GM21390 (cell line): Measurements from ENCODE around the gene ADRB2.
"Not testable (repeated sequence)": the region's sequence is repeated elsewhere in the genome, so short reads cannot be mapped to it uniquely, and the experiment has no call there.

Experiments used
- ATAC-seq: cut with Tn5 transposase; IDR thresholded peaks from one replicate; pipeline ENCODE4 v1.9.1; 2021; ENCODE audit not compliant: unreplicated experiment

The ADRB2 gene

DNA sequence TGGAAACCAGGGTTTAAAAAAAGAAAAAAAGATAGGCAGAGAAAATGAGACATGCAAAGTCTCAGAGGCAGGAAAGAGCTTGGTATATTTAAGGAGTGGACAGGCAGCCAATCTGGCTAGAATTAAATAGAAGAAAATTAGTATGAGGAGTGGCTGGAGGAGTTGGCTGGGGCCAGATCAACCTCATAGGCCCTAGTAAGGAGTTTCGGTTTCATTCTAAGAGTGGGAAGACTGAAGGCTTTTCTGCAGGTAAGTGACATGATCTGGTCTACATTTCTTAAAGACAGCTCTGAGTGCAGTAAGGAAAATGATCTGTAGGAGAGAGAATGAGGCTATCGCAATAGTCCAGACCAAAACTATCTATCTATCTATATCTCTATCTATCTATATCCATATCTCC lies 27.5 kb downstream of the ADRB2 start:
- peak; percentile 60 for ATAC-seq

DNA sequence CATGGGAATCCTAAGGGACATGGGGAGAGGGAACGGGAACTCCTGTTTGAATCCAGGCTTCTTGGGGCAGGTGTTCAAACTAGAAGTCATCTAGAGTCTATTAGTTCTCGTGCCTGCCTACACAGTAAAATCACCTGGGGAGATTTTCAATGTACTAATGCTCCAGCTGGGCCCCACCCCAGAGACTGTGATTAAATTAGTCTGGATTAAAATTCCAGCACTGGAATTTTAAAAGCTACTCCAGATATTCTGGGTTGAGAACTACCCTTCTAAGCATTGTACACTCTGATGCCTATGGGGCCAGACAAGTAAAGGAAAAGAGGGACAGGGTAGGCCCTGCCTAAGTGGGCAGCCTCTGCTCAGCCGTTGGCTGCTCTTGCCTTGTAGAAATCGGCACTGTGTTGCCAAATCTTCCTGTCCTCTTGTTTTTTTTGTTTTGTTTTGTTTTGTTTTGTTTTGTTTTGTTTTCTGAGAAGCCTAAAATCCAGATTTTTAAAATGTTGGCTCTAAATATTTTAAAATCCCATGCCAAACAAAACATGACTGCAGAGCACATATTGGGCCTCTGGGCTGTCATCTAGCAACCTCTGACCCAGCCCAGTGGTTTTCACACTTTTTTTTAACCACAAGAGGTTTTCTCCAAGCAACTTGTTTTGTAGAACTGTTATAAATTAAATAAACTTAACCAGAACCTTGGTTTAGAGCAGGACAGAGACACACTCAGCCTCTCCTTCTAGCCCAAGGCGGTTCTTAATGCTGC lies 29.0 kb downstream of the ADRB2 start:
- no peak for ATAC-seq

DNA sequence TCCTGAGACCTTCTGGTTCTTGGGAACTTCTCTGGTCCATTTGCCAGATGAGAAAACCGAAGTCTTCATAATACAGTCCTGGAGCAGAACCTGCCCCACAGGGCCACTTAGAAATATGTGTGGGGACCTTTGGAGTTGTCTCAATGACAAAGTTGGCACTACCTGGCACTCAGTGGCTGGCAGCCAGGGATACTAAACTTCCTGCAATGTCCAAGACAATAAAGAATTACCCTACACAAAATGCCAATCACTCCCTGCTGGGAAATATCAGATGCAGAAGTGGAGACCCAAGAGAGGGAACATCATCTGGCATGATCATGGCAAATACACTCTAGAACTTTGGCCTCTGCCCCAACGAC lies 29.6 kb downstream of the ADRB2 start:
- no peak for ATAC-seq

DNA sequence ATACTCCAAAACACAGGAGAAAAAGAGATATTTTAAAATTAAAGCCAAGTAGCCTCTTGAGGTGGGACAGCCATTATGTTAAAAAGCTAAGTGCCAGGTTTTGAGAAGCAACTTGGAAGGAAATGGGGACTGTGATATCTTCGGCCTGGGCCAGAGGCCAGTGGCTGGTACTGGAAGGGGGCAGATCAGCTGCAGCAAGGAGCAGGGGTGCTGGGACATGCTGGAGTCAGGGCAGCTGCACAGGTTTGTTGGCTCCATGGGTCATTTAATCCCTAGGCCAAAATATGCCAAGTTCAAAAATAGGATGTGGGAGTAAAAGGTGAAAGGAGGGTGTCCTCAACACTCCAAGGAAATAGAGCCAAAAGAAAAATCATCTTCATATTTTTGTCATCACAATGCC lies 30.0 kb downstream of the ADRB2 start:
- no peak for ATAC-seq

DNA sequence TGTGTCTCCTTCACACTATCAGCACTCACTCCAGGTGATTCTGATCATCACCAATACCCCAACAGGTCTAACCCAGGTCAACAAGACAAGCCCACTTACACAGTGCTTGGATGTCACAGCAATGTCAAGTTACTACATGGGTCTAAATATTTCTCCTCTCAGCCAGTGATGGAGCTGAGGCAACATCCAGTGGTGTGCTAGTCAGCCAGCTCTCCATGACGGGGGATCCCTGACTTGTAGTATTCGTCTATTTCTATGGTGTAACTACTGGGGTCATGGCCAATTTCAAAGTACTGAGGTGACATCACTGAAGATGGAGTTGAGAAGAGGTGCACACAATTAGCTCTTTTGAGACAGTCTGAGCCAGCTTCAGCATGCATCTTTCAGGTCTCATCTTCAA lies 31.1 kb downstream of the ADRB2 start:
- no peak for ATAC-seq

DNA sequence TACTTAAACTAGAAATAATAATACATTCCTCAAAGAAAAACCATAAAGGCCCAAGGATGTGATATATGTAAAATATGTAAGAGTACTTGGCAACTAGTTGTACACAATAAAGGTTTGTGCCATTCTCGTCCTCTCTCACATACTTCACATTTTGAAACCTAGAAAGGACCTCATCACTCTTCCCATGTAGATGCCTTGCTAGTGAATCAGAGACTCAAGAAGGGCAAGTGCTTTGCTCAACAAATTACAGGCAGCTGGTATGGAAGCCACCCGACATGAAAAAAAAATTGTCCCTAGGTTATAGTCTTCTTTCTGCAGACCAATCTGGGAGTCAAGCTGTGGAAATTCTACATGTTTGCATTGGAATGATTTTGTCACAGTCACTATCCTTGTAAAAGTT lies 31.7 kb downstream of the ADRB2 start:
- no peak for ATAC-seq

DNA sequence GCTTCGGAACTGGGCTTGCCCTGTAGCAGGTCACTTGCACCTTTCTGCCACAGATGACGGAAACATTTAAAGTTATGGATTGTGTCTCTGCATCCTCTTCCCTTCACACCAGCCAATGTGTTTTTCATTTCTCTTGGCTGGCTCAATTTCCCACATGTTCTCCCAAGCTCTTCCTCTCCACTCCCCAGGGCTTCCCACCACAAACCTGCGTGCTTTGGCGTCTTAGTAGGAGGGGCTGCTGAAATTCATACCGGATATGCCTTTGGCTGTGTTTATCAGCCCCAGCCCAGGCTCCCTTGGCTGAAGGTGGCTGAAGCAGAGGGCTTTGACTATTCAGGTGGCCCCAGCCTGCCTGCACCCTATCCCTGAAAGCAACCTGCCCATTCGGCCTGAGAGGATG lies 32.1 kb downstream of the ADRB2 start:
- ATAC-seq: no peak

DNA sequence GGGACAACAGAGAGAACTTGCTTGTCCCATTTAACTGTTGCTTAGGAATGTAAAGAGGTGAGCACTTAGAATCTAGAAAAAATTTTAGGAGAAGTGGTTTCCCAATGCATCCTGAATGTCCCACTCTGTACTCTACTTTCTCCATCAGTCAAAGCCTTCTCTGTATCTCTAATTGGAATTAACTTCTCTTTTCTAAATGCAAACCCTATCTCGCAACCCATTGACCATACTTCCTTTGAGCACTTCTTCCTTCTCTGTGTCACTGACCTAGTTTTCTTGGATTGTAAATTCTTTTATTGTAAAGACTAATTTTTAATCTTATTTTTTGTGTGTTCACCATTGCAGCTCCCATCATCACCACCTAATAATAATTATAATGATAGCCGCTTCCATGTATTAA lies 33.3 kb downstream of the ADRB2 start:
- ATAC-seq: no peak

DNA sequence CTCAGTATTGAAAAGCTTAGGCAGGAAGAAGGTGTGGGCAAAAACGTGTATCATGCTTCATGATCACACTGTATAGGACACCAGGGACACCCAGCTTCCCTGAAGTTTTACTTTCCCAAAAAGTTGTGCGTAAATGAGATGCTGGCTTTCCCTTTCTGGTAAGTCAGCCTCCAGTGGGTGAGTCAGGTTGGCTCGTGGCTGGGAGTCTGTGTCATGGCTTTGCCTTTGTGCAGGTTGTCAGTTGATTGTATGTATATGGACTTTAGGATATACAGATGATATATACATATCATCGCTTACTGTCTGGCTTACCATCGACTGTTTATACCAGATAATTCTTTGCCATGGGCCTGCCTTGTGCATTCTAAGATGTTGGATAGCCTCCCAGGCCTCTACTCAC lies 34.2 kb downstream of the ADRB2 start:
- ATAC-seq: no peak

DNA sequence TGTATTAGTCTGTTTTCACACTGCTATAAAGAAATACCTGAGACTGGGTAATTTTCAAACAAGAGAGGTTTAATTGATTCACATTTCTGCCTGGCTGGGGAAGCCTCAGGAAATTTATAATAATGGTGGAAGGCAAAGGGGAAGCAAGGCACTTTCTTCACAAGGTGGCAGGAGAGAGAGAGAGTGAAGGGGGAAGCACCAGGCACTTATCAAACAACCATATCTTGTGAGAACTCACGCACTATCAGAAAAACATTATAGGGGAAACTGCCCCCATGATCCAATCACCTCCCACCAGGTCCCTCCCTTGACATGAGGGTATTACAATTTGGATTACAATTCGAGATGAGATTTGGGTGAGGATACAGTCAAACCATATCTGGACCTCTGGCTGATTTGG lies 34.7 kb downstream of the ADRB2 start:
- ATAC-seq: no peak

DNA sequence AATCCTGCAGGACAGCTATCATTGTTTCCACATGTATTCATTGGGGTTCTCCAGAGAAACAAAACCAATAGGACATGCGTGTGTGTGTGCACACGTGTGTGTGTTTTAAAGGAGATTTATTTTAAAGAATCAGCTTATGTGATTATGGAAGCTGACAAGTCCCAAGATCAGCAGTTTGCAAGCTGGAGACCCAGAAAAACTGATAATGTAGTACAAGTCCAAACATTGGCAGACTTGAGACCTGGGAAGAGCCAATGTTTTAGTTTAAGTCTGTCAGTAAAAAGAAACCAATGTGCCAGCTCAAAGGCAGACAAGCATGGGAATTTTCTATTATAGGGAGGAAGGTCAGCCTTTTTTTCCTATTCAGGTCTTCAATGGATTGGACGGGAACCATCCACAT lies 35.3 kb downstream of the ADRB2 start:
- ATAC-seq: no peak

DNA sequence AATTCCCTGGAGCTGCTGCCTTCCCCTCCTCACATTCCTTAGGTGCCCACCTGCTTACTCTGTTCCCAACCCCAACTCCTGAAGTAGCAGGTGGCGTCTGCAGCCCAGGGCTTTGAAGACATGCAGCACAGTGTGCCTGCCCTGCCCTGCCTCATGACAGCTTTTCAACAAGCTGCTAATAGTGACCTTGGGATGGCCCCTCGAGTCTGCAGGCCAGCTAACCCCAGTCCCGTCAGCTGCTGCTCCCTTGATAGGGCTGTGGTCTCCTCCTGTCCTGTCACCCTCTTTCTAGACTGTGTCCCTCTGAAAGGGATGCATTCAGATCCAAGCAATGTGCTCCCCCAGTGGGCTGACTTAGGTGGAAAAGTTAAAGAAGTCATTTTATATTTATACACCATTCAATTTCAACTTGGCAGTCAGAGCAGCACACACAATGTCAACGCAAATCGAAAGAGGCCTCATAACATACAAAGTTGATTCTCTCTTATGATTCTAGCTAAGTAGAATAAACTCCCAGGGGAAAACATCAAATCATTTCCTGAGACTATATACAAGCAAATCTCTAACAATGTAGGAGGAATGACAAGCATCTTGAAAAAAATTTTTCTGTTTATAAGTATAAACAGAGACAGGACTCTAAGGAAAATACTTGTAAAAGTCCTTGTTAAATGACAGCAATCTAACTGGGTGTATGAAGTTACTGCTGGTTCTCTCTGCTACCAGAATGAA lies 37.9 kb downstream of the ADRB2 start:
- no peak for ATAC-seq

DNA sequence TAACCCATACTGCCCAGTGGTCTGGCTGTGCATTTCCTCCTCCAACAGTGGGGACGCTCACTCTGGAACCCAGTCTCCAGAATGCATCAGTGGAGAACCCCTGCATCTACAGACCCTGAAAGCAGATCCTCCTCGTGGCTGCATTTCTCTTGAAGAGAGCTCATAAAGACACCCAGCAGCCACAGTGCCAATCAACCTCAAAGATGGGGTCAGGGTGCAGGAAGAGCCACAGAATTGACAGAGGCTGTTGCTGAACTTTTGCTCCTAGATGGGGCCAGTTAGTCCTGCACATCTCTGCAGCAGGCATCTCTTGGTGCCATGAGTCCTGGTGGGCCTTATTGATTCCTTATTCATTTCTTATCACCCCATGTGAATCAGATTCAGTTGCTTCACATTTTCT lies 39.6 kb downstream of the ADRB2 start:
- no peak for ATAC-seq

DNA sequence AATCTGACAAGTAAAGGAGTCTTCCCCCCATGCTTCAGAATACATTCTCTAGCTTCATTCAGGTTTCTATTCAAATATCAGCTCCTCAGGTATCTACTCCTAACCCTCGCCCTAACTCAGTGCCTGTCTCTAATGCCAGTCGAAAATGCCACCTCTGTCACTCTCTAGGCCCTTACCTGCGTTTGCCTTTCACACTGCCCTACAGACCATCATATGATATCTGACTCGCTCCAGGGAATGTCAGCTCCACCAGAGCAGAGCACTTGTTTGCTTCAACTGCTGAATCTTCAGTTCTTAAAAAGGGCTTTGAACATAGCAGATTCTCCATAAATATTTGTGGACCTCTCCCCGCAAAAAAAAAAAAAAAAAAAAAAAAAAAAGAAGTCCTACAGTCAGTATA lies 46.7 kb downstream of the ADRB2 start:
- no peak for ATAC-seq

DNA sequence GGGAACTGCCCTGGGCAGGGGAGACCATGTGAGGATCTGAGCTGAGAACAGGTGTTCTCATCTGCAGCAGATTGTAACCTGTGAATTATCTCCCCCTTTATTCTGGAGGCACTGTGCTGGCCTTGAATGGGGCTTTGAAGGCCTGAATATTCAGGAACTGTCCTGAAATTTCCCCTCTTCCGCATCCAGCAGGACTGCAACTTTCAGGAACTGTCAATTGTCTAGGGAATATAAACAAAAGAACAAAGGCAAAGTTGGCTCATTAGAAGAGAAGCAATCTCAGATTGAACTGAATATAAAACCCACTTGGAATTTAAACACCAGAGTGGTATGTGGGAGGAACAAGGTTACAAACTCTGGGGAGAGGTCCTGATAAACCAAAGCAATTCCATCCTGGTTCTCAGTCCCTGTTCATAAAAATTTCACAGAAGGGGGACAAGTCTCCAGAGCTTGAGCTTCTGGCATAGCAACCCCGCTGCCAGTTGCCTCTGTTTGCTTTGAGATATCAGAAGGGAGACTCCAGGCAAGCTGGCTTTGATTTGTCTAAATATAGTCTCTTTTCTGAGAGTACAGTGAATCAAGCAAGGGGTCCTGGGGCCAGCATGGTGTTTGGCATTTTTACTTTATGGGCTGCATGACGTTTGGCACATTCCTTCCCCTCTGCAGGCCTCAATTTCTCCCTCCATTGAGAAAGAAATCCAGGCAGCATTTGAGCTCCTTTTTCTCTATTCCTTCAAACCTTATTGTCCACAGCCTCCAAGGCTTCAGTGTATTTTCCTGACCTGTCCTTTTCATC lies 47.5 kb downstream of the ADRB2 start:
- no peak for ATAC-seq

DNA sequence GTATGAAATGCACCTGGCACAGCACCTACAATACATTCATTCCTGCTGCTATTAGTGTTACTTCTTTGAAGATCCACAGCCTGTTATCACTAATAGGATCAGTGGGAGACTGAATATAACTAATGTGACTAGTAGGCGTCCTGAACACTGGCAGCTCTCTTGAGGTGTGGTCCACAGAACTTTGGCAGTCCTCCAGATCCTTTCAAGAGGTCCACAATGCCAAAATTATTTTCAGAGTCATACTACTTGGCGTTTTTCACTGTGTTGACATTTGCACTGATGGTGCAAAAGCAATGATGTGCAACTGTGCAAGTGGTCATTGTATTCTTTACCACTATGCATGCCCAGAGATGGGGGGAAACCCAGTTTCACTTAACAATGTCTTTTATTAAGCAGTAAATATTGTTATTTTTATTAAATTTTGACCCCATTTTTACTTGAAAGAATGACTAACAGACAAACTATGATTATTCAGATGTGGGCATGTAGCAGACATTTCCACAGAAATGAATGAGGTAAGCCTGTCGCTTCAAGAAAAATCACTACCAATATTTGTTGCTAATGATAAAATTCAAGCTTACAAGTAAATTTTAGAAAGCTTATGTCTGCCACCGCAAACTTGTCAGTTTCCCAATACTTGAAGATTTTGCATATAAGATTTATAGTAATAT lies 48.9 kb downstream of the ADRB2 start:
- no peak for ATAC-seq

DNA sequence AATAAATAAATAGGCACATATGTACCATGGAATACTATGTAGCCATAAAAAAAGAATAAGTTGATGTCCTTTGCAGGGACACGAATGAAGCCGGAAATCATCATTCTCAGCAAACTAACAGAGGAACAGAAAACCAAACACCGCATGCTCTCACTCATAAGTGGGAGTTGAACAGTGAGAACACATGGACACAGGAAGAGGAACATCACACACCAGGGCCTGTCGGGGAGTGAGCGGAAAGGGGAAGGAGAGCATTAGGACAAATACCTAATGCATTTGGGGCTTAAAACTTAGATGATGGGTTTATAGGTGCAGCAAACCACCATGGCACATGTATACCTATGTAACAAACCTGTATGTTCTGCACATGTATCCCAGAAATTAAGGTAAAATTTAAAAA lies 51.0 kb downstream of the ADRB2 start:
- not testable (repeated sequence) for ATAC-seq
